CD14-positive monocyte (primary cell): ENCODE measurements around the gene RALY. TPM values are rescaled to one million over a fixed set of nuclear protein-coding genes. Genes with fewer than 3 reads are reported as not detected.

ENCODE experiments used
- DNase-seq, 3 donors: peaks; one replicate each; pipeline ENCODE4 v3.0.0-alpha.2; 2011 to 2022
- H2AFZ ChIP-seq: 2 replicates; pipeline ENCODE4 v1.6.0; 2012; ENCODE audit warnings: mild to moderate bottlenecking, low read depth, low read length, inconsistent platforms; ENCODE audit not compliant: insufficient read depth, poor library complexity, severe bottlenecking
- H3K27ac ChIP-seq, 2 donors: 1 replicate in 1 of 2; 2 replicates in 1 of 2; pipeline ENCODE4 v1.5.1; 2012 to 2013; ENCODE audit warnings: low read length in 2 of 2, control low read depth in 1 of 2, inconsistent platforms in 1 of 2, low read depth in 1 of 2, mild to moderate bottlenecking in 1 of 2
- H3K27me3 ChIP-seq, 2 donors: one replicate each; pipeline versions ENCODE4 v1.6.0 to v1.6.1; 2011 to 2013; ENCODE audit warnings: low read length in 2 of 2; ENCODE audit not compliant: control insufficient read depth in 2 of 2, insufficient read depth in 2 of 2
- H3K36me3 ChIP-seq, 2 donors: replicated peaks in 1 of 2; 1 replicate in 1 of 2; 2 replicates in 1 of 2; pipeline versions ENCODE4 v1.5.1 to v1.6.1; 2012 to 2013; ENCODE audit warnings: low read length in 2 of 2, control low read depth in 1 of 2, inconsistent platforms in 1 of 2, mild to moderate bottlenecking in 1 of 2; ENCODE audit not compliant: insufficient read depth in 2 of 2, control insufficient read depth in 1 of 2
- H3K4me1 ChIP-seq, 2 donors: 1 replicate in 1 of 2; 2 replicates in 1 of 2; pipeline versions ENCODE4 v1.5.1 to v1.6.1; 2012 to 2013; ENCODE audit warnings: low read length in 2 of 2, control low read depth in 1 of 2, inconsistent platforms in 1 of 2, mild to moderate bottlenecking in 1 of 2, moderate library complexity in 1 of 2; ENCODE audit not compliant: insufficient read depth in 2 of 2, control insufficient read depth in 1 of 2
- H3K4me2 ChIP-seq: replicated peaks from 2 replicates; pipeline ENCODE3; 2012; ENCODE audit warnings: low read length, moderate library complexity, mild to moderate bottlenecking; ENCODE audit not compliant: poor library complexity, severe bottlenecking; ENCODE audit errors: extremely low read depth
- H3K4me3 ChIP-seq, 3 experiments: fragments of 200-600 bp in 1 of 3; sonication (generic) in 1 of 3; replicated peaks in 1 of 3; 1 replicate in 2 of 3; 2 replicates in 1 of 3; pipeline ENCODE4 v1.5.1; 2011 to 2013; ENCODE audit warnings: low read length in 3 of 3, mild to moderate bottlenecking in 3 of 3, control low read depth in 2 of 3, low read depth in 2 of 3, inconsistent platforms in 1 of 3, moderate library complexity in 1 of 3
- H3K79me2 ChIP-seq: 2 replicates; pipeline ENCODE4 v1.6.0; 2012; ENCODE audit warnings: mild to moderate bottlenecking, control low read depth, inconsistent platforms, low read length, moderate library complexity; ENCODE audit not compliant: insufficient read depth
- H3K9ac ChIP-seq: 2 replicates; pipeline ENCODE4 v1.6.0; 2017; ENCODE audit warnings: low read length, mild to moderate bottlenecking; ENCODE audit not compliant: insufficient read depth, poor library complexity, severe bottlenecking
- H3K9me3 ChIP-seq, 2 donors: replicated peaks in 1 of 2; 1 replicate in 1 of 2; 2 replicates in 1 of 2; pipeline versions ENCODE4 v1.5.1 to v1.6.1; 2012 to 2013; ENCODE audit warnings: low read length in 2 of 2, control low read depth in 1 of 2; ENCODE audit not compliant: control insufficient read depth in 1 of 2, insufficient read depth in 1 of 2
- H4K20me1 ChIP-seq: 2 replicates; pipeline ENCODE4 v1.6.0; 2012; ENCODE audit warnings: mild to moderate bottlenecking, low read length, control low read depth, moderate library complexity; ENCODE audit not compliant: insufficient read depth
- H3K27ac Mint-ChIP-seq, 7 donors: one replicate each; pipeline ENCODE4 v1.8.0; 2020; ENCODE audit warnings: mild to moderate bottlenecking in 7 of 7, mixed read lengths in 7 of 7, moderate library complexity in 6 of 7, inconsistent platforms in 2 of 7
- H3K27me3 Mint-ChIP-seq, 3 donors: one replicate each; pipeline ENCODE4 v1.8.0; 2021 to 2022; ENCODE audit warnings: low read depth in 3 of 3, mild to moderate bottlenecking in 3 of 3, mixed read lengths in 3 of 3, moderate library complexity in 3 of 3, inconsistent platforms in 1 of 3
- H3K36me3 Mint-ChIP-seq, 2 donors: one replicate each; pipeline ENCODE4 v1.8.0; 2020; ENCODE audit warnings: mixed read lengths in 2 of 2, inconsistent platforms in 1 of 2, mild to moderate bottlenecking in 1 of 2
- H3K4me1 Mint-ChIP-seq: one replicate; pipeline ENCODE4 v1.8.0; 2020; ENCODE audit warnings: mild to moderate bottlenecking, mixed read lengths
- H3K4me3 Mint-ChIP-seq, 2 donors: one replicate each; pipeline ENCODE4 v1.8.0; 2020; ENCODE audit warnings: mild to moderate bottlenecking in 2 of 2, mixed read lengths in 2 of 2, moderate library complexity in 1 of 2
- H3K9me3 Mint-ChIP-seq, 7 donors: one replicate each; pipeline ENCODE4 v1.8.0; 2020 to 2022; ENCODE audit warnings: mixed read lengths in 7 of 7, mild to moderate bottlenecking in 6 of 7, moderate library complexity in 6 of 7, inconsistent platforms in 2 of 7
- CTCF ChIP-seq: fragments of 200-600 bp; IDR thresholded peaks from one replicate; pipeline ENCODE4 v1.8.0; 2022; ENCODE audit warnings: antibody characterized with exemption, mild to moderate bottlenecking
- WGBS: methylation state at CpG from one replicate; pipeline ENCODE4 v1.1.5; 2013; ENCODE audit warnings: missing lambda C conversion rate; ENCODE audit not compliant: insufficient coverage; 5-methylcytosine and 5-hydroxymethylcytosine counted together
- intact Hi-C, 2 donors: fragments of 100-400 bp; cut with micrococcal nuclease; formaldehyde crosslinking; loops; one replicate each; pipeline versions ENCODE4 v1.15.0 to v1.15.1; 2023
- polyA plus RNA-seq, 3 donors: library from polyadenylated mRNA; depleted of rRNA in 1 of 3; unstranded in 2 of 3; stranded (reverse) in 1 of 3; fragments of 300-500 nt in 2 of 3; fragments of >200 nt in 1 of 3; fragmentation: Illumina TruSeq in 2 of 3; gene quantifications; 1 replicate in 2 of 3; 2 replicates in 1 of 3; pipeline ENCODE4 v1.2.3, GENCODE V29; 2012 to 2021

The RALY gene
- polyA plus RNA-seq, 3 donors: 88.4 to 154 (median 152) TPM

DNA sequence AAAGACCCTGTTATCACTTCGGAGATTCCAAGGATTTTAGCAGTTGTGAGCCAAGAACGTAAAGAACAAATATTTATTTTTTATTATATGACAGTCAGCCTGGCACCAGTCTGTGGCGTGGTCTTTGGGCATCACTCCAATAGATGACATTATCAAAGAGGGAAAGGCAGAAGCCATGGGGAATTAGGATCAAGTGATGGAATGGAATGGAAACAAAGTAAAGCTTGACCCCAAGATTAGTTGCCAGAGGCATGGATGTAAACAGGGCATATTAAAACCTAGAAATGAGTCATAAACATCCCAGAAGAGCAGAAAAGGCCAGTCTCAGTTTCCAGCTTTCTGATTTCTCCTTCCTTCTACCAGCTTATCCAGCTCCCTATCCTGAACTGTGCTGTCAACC, 106.9 kb downstream of the RALY start:
- peaks cover 90 to 100% of the 10 kb centered on the region in 2 donors for H3K36me3 ChIP-seq
- H3K27me3 Mint-ChIP-seq: peaks cover 0 to 2% (median 0%) of the 10 kb centered on the region in 3 donors
- no peak overlapping the region for H2AFZ ChIP-seq
- H3K79me2 ChIP-seq: peaks cover 79% of the 10 kb centered on the region
- intact Hi-C loops: no loop called here
- peaks cover 88% of the 10 kb centered on the region for H4K20me1 ChIP-seq
- no peak overlapping the region for H3K4me2 ChIP-seq
- no peak overlapping the region for H3K9ac ChIP-seq
- TF ChIP-seq CTCF: no peak
- H3K4me3 Mint-ChIP-seq: no peak overlapping the region
- H3K4me3 ChIP-seq: no peak overlapping the region
- no peaks in the 10 kb centered on the region for H3K9me3 ChIP-seq
- peaks cover 87 to 99% of the 10 kb centered on the region in 2 donors for H3K36me3 Mint-ChIP-seq
- H3K4me1 Mint-ChIP-seq: peaks cover 21% of the 10 kb centered on the region
- no peaks in the 10 kb centered on the region for H3K9me3 Mint-ChIP-seq
- peaks cover 7 to 16% of the 10 kb centered on the region in 2 donors for H3K4me1 ChIP-seq
- no CpG with 5 or more reads among the region's 3 CpGs for WGBS
- peak overlapping the region in 1 of 7 donors; percentile 72 for H3K27ac Mint-ChIP-seq
- peak overlapping the region in 1 of 2 donors; percentile 45 for H3K27ac ChIP-seq
- no peak for DNase-seq
- H3K27me3 ChIP-seq: no peaks in the 10 kb centered on the region

DNA sequence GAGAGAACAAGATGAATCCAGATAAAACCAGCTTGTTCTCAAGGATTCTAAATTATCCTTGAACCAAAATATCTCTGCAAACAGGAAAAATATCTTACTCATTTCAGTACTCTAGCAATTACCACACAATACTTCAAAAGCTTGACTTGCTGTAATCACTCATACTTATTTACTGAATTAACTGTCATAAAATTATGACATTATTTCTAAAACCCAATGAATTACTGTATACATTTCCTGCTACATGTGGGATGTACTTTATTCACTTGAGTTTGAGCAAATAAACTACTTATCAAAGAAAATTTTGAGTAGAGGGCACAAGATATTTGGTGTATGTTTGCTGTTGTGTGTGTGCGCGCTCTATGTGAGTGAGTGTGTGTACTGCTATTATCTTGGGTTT, 108.6 kb downstream of the RALY start:
- Histone ChIP-seq H3K4me1 (peaks cover 12 to 23% of the 10 kb centered on the region in 2 donors), H3K36me3 (peaks cover 72 to 88% of the 10 kb centered on the region in 2 donors), H2AFZ (no peak overlapping the region), H3K4me3 (no peak overlapping the region), H3K9ac (no peak overlapping the region), H3K27me3 (no peaks in the 10 kb centered on the region), H3K27ac (peak overlapping the region in 1 of 2 donors; percentile 6), H4K20me1 (peaks cover 88% of the 10 kb centered on the region), H3K9me3 (no peaks in the 10 kb centered on the region), H3K79me2 (peaks cover 89% of the 10 kb centered on the region), H3K4me2 (no peak overlapping the region)
- WGBS: no CpG with 5 or more reads among the region's 2 CpGs
- peaks cover 72 to 95% of the 10 kb centered on the region in 2 donors for H3K36me3 Mint-ChIP-seq
- TF ChIP-seq CTCF: no peak
- peaks cover 36% of the 10 kb centered on the region for H3K4me1 Mint-ChIP-seq
- H3K27ac Mint-ChIP-seq: no peak overlapping the region
- intact Hi-C loops: no loop called here
- H3K4me3 Mint-ChIP-seq: no peak overlapping the region
- DNase-seq: no peak
- no peaks in the 10 kb centered on the region for H3K9me3 Mint-ChIP-seq
- peaks cover 0 to 2% (median 0%) of the 10 kb centered on the region in 3 donors for H3K27me3 Mint-ChIP-seq
